HepG2 (cell line): ENCODE data around the gene RBBP6.

ENCODE experiments used
- CBFB ChIP-seq: sonication (generic); formaldehyde crosslinking; IDR thresholded peaks from 2 replicates; pipeline ENCODE4 v1.4.0; 2020; ENCODE audit warnings: missing genetic modification reagents
- FOXC1 ChIP-seq: sonication (generic); formaldehyde crosslinking; IDR thresholded peaks from 2 replicates; pipeline ENCODE4 v1.8.0; 2022; ENCODE audit warnings: mild to moderate bottlenecking, missing genetic modification reagents, borderline replicate concordance
- JUNB ChIP-seq: sonication (generic); formaldehyde crosslinking; IDR thresholded peaks from 2 replicates; pipeline ENCODE4 v1.8.0; 2022; ENCODE audit warnings: missing genetic modification reagents, mild to moderate bottlenecking, borderline replicate concordance
- NFE2L1 ChIP-seq: sonication (generic); formaldehyde crosslinking; IDR thresholded peaks from 2 replicates; pipeline ENCODE4 v1.4.0; 2020; ENCODE audit warnings: missing genetic modification reagents, mild to moderate bottlenecking, borderline replicate concordance
- POLR2A ChIP-seq, 2 experiments: IDR thresholded peaks; 2 replicates each; pipeline ENCODE4 v1.6.1; 2011; ENCODE audit warnings: low read depth in 2 of 2, low read length in 2 of 2, mild to moderate bottlenecking in 1 of 2, moderate library complexity in 1 of 2; ENCODE audit not compliant: insufficient read depth in 1 of 2
- PRDM15 ChIP-seq: sonication (generic); formaldehyde crosslinking; IDR thresholded peaks from 2 replicates; pipeline ENCODE4 v1.4.0; 2020; ENCODE audit warnings: missing genetic modification reagents
- SMARCE1 ChIP-seq: fragments of 450-650 bp; IDR thresholded peaks from 2 replicates; pipeline ENCODE4 v1.6.1; 2017; ENCODE audit warnings: borderline replicate concordance
- TF ChIP-seq, protein P1 (sequence below): sonication (generic); formaldehyde crosslinking; IDR thresholded peaks from 2 replicates; pipeline ENCODE4 v1.8.1; 2022; ENCODE audit warnings: low read depth, mild to moderate bottlenecking, missing genetic modification reagents

GRCh38 chr16:24580665-24581064 lies 41.3 kb downstream of the RBBP6 start:
- no peak for TF ChIP-seq SMARCE1
- no peak for TF ChIP-seq PRDM15
- TF ChIP-seq POLR2A (IDR thresholded peaks at IDR 0.05; ENCODE audit: insufficient read depth in 1 of 2, low read depth in 2 of 2, low read length in 2 of 2) = no peak
- no peak for TF ChIP-seq CBFB (CRISPR knock-in tag)
- TF ChIP-seq, protein P1, sequence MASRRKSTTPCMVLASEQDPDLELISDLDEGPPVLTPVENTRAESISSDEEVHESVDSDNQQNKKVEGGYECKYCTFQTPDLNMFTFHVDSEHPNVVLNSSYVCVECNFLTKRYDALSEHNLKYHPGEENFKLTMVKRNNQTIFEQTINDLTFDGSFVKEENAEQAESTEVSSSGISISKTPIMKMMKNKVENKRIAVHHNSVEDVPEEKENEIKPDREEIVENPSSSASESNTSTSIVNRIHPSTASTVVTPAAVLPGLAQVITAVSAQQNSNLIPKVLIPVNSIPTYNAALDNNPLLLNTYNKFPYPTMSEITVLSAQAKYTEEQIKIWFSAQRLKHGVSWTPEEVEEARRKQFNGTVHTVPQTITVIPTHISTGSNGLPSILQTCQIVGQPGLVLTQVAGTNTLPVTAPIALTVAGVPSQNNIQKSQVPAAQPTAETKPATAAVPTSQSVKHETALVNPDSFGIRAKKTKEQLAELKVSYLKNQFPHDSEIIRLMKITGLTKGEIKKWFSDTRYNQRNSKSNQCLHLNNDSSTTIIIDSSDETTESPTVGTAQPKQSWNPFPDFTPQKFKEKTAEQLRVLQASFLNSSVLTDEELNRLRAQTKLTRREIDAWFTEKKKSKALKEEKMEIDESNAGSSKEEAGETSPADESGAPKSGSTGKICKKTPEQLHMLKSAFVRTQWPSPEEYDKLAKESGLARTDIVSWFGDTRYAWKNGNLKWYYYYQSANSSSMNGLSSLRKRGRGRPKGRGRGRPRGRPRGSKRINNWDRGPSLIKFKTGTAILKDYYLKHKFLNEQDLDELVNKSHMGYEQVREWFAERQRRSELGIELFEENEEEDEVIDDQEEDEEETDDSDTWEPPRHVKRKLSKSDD (CRISPR knock-in tag) = no peak
- TF ChIP-seq JUNB (CRISPR knock-in tag) = no peak
- TF ChIP-seq FOXC1 = no peak
- TF ChIP-seq NFE2L1 (CRISPR knock-in tag) = no peak
